HG03139 (cell line): Measurements from ENCODE around the gene ZSCAN16.
"Not testable (repeated sequence)": the region's sequence is repeated elsewhere in the genome, so short reads cannot be mapped to it uniquely, and the experiment has no call there.

ENCODE experiments used
- ATAC-seq: cut with Tn5 transposase; IDR thresholded peaks from one replicate; pipeline ENCODE4 v1.9.1; 2021; ENCODE audit not compliant: unreplicated experiment

ZSCAN16 gene

DNA sequence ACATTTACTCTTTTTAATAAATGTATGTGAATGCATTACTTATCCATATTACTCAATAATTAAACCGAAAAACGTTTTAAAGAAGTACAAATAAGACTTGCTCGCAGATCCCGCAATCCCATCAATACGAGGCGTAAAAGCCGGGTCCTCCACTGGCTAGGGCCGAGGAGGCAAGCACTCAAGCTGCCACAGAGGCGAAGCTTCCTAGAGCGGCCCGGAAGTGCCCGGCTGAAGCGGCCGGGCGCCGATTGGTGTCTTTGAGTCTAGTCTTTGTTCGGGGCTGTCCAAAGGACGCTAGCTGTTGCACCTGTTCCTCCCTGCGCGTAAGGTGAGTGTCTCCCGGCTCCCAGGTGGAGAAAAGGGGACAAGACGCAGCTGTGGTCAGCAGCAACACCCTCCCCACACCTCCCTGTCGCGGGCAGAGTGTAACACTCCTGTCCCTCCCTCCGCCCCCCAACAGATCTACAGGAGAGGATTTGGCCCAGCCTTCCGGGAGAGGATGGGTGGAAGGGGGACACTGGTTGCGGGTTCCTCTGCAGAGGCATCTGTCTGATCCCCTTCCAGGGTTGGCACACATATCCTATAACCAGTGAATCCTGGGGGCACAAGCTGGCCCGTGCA is at the start of gene ZSCAN16:
Gene ZSCAN16 (plus strand): TSS at position 260 of the 621 bp plus-strand sequence. CDS start 835 bp downstream, outside the sequence.
- peak; percentile 94 for ATAC-seq

DNA sequence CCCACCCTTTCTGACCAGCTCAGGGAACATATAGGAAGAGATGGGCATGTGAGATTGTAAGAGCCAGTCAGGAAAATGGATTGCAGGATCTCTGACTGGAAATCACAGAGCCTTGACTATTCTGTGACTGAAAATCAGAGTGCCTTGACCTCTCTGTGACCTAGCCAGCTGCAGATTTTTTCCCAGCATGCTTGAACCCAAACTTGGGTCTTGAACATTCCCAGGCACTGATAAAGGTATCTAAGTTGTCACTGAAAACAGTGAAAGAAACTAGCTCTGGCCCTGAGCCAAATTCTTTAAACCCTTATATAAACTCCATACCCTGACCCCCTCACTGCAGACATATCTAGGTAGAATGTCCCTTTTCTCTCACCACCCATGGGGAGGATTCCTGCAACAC is 46.4 kb upstream of the ZSCAN16 start:
- no peak for ATAC-seq

DNA sequence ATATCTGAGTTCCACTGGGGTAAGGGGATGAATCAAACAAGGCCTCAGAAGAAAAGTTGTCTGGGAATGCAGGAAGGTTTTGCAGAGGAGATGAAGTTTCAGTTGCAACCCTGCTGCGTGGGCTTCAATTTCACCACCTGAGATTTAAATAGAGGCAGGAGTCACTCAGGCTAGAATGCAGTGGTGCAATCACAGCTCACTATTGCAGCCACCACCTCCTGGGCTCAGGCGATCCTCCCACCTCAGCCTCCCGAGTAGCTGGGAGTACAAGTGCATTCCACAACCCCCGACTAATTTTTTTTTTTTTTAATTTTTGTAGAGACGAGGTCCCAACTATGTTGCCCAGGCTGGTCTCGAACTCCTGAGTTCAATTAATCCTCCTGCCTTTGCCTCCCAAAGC is 45.6 kb upstream of the ZSCAN16 start:
- ATAC-seq, result no peak

DNA sequence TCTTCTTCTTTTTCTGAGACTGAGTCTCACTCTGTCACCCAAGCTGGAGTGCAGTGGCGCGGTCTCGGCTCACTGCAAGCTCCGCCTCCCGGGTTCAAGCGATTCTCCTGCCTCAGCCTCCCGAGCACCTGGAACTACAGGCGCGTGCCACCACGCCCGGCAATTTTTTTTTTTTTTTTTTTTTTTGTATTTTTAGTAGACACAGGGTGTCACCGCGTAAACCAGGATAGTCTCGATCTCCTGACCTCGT is 44.1 kb upstream of the ZSCAN16 start, which contains the start of gene ZNF165:
Gene ZNF165 (plus strand): TSS at position 188 of the 250 bp plus-strand sequence. CDS start 4,913 bp downstream, outside the sequence.
- not testable (repeated sequence) for ATAC-seq

DNA sequence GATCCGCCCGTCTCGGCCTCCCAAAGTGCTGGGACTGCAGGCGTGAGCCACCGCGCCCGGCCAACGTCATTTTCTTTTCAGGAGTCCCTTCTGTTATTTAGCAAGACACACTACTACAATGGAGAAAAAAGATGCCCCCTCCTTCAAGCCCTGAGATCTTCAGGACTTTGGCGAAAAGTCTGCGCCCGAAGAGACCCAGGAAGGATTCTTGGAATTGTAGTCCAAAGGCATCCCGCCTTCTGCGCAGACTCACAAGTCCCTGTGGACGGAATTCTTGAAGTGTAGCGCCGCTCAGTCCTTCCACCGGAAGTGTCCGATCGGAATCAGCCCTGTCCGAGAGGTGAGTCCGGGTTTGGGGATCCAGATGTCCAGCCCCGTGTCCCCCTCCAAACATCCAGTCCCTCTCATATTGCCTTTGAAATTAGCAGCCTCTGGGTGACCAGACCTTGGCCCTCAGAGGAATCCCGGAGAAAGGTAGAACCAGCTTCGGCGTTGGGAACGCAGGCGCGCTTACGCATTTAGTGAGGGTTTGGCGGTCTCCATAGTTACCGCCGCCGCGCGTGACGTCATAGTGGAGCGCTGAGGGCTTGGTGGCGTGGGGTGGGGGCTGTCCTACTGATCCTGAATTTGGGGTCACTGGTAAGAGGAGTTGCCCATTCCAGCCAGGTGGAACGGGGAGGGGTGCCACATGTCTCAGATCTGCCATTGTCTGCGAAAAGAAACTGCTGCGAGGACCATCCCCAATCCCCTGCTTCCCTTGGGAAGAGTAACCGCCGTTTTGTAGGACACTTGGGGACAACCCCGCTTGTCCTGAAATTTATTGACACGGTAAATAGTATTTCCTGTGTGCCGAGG is 43.6 kb upstream of the ZSCAN16 start:
- peak; percentile 64 for ATAC-seq

- peak; percentile 46 for ATAC-seq
These were observed 43.0 kb upstream of the ZSCAN16 start for GRCh38 chr6:28081486-28081751.

- ATAC-seq, result no peak
These were observed 41.5 kb upstream of the ZSCAN16 start for GRCh38 chr6:28082939-28083338.

GRCh38 chr6:28089054-28089453 is 35.4 kb upstream of the ZSCAN16 start:
- no peak for ATAC-seq

DNA sequence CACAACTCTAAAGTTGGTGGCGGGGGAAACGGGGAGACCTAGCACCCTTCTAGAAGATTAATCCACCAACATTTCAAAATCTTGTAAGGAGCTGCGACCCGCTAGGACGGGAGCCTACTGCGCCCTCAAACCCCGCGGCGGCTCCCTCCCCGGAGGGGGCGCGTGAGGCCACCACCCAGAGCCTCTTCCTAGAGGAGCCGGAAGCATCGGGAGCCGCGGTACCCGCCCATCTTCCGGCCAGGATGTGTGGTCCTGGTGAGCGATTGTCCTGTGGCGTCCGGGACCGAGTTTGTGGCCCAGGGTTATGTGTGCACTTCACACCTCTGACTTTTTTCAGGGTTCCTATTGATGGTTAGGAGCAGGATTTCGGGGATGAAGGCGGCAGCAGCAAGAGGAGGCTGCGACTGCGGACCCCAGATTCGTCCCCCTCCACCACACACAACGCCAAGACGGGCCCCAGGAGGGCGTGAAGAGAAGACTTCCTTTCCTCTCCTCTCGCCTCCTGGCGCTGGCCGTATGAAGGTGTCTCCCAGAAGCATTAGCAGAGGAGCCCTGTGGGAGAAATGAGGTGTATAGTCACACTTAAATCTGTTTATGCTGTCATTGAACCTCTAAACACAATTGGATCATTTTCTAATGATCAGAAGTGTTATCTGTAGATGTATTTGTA is 33.4 kb upstream of the ZSCAN16 start:
- no peak for ATAC-seq

DNA sequence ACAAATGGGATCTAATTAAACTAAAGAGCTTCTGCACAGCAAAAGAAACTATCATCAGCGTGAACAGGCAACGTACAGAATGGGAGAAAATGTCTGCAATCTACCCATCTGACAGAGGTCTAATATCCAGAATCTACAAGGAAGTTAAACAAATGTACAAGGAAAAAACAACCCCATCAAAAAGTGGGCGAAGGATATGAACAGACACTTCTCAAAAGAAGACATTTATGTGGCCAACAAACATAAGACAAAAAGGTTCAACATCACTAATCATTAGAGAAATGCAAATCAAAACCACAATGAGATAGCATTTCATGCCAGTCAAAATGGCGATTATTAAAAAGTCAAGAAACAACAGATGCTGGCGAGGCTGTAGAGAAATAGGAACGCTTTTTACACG is 22.2 kb upstream of the ZSCAN16 start:
- not testable (repeated sequence) for ATAC-seq

DNA sequence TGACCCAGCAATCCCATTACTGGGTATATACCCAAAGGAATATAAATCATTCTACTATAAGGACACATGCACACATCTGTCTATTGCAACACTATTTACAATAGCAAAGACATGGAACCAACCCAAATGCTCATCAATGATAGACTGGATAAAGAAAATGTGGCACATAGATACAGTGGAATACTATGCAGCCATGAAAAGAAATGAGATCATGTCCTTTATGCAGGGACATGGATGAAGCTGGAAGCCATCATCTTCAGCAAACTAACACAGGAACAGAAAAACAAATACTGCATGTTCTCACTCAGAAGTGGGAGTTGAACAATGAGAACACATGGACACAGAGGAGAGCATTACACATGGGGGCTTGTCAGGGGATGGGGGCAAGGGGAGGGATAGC is 21.7 kb upstream of the ZSCAN16 start:
- ATAC-seq, result not testable (repeated sequence)

DNA sequence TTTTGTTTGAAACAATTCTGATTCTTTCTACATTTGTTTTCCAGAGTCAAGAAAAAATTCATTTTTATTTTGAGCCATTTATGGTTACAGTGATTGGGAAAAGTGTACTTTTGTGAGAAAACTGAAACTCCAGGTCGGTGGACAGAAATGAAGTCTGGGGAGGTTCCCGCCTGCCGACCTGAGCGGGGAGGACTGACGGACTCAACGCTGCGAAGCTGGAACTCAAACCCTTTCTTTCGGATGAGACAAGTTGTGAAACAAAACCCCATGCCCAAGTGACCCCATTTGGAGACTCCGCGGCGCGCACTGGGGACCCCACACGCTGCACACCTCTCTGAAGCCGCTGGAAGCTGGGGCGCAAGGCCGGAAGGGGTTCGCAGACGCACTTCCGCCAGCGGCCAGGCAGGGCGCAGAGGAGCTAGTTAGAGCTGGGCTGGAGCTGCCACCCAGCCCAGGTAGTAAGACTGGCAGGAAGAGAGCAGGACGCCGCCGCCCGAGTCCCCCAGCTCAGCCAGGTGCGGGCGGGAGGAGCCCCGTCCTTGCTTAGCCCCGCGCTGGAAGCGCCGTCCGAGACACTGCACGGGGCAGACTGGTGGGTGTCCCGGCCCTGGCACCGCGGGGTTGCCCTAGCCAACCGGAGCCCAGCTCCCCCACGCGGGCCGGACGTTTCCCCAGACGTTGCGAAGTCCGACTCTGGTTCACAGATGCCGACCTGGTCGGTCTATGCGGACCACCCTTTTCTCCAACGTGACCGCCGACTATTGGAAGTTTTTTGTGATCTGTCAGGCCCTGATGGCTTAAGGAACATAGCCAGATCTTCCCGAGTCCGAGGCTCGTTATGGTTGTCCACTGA is 19.8 kb upstream of the ZSCAN16 start:
- ATAC-seq, result peak; percentile 97

DNA sequence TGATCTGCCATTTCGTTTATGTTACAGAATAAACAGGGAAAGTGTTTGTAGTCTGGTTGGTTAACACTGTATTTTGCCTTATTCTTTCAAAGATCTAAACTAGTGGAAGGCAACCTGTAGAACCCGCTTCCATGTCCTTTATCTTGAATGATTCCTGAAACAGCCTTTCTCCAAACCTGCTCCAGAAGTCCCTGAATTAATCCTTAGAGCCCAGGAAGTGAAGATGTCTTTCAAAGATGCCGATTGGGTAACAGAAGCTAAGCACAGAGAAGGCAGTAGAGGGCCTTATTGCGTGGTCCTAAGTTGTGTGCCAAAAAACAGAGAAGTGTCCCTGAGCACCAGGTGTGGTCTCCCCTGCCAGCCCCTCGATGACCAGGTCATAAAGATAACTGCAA is 19.2 kb upstream of the ZSCAN16 start:
- ATAC-seq, result no peak

- ATAC-seq, result no peak
These were observed 16.9 kb upstream of the ZSCAN16 start for GRCh38 chr6:28107506-28107905.

GRCh38 chr6:28111964-28112363 is 12.4 kb upstream of the ZSCAN16 start:
- no peak for ATAC-seq

DNA sequence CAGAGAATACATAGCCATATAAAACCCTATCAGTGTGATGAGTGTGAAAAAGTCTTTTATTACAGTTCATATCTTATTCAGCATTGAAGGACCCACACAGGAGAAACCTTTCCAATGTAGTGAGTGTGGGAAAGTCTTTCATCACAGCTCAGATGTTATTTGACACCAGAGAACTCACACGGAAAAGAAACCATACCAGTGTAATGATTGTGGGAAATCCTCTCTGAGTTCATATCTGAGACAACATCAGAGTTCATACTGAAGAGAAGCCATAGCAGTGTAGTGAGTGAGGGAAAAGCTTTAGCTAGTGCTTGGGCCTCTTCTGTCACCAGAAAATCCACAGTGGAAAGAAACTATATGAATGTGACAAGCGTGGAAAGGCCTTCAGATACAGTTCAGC is 8.6 kb upstream of the ZSCAN16 start:
- ATAC-seq, result no peak

GRCh38 chr6:28117386-28118050 is 6.9 kb upstream of the ZSCAN16 start:
- no peak for ATAC-seq

GRCh38 chr6:28118217-28118616 is 6.2 kb upstream of the ZSCAN16 start:
- no peak for ATAC-seq

DNA sequence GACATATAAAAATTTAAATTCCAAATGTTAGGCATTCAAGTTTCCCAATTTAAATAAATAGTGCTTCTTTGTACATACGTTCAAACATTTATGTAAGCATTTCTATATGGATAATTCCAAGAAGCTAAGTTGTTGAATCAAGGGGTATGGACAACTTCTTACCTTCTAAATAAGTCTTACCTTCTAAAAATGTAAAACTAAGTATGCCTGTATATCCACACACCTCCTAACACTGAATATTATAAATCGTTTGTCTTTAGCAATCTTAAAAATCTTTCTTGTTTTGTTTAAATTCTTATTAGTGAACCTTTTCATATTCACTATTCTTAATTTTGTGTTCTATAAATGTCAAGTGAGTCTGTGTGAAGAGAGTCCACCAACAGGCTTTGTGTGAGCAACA is 2.5 kb upstream of the ZSCAN16 start:
- ATAC-seq, result no peak

DNA sequence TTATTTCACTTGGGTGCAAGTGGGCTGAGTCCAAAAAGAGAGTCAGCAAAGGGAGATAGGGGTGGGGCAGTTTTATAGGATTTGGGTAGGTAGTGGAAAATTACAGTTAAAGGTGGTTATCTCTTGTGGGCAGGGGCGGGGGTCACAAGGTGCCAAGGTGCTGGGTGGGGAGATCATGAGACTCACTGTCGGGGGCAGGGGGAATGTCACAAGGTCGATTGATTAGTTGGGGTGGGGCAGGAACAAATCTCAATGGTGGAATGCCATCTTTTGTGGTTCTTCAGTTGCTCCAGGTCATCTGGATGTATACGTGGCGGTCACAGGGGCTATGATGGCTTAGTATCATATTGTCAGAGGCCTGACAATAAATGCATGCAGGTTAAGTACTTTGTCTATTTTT is 2.1 kb upstream of the ZSCAN16 start:
- ATAC-seq, result not testable (repeated sequence)

GRCh38 chr6:28124971-28125353 is 553 bp downstream of the ZSCAN16 start:
- ATAC-seq, result no peak
